Hepatic stellate cell (primary cell): ENCODE results near the gene DNAL1.
A peak's percentile ranks its signal among the peaks of the same experiment; 100 is the strongest.
"Not testable (repeated sequence)": the region's sequence is repeated elsewhere in the genome, so short reads cannot be mapped to it uniquely, and the experiment has no call there.

Experiments used
- DNase-seq: peaks from one replicate; pipeline ENCODE4 v3.0.0; 2011; ENCODE audit warnings: low spot score

Gene DNAL1

DNA sequence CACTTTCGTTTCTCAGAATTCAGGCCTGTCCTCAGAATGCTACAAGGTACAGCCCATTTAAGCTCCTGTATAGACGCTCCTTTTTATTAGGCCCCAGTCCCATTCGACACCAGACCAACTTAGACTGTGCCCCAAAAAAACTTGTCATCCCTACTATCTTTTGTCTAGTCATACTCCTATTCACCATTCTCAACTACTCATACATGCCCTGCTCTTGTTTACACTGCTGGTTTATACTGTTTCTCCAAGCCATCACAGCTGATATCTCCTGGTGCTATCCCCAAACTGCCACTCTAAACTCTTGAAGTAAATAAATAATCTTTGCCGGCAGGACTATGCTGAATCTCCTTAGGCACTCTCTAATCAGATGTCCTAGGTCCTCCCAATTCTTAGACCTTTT, 63.3 kb downstream of the DNAL1 start:
- DNase-seq = not testable (repeated sequence)

DNA sequence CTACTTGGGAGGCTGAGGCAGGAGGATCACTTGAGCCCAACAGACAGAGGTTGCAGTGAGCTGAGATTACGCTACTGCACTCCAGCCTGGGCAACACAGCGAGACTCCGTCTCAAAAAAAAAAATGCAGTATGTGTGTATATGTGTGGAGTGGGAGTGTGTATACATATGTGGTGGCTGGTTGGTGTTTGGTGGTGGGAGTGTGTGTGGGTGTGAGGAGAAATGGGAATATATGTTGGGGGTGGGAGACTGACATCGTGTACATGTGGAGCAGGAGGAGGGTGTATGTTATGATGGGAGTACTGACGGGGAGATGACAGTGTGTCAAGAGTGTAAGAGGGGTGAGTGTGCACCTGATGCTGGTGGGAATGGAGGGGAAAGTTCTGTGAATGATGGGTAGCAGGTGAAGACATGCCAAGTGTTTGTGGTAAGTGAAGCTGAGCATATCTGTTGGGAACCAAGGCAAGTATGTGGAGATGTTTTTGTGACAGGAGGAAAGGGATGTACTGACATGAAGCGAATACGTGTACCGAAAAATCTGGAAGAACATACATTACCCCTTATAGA, 65.2 kb downstream of the DNAL1 start:
- no peak for DNase-seq

DNA sequence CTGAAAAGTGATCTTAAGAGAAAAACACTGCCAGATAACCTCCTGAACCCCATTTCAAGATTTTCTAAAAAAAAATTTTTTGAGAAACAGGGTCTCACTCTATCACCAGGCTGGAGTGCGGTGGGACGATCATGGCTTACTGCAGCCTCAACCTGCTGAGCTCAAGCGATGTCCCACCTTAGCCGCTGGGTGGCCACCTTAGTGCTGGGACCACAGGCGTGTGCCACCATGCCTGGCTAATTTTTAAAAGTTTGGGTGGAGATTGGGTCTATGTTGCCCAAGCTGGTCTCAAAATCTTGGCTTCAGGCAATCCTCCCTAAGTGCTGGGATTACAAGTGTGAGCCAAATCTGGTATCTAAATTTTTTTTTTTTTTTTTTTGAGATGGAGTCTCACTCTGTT, 66.0 kb downstream of the DNAL1 start:
- no peak for DNase-seq

DNA sequence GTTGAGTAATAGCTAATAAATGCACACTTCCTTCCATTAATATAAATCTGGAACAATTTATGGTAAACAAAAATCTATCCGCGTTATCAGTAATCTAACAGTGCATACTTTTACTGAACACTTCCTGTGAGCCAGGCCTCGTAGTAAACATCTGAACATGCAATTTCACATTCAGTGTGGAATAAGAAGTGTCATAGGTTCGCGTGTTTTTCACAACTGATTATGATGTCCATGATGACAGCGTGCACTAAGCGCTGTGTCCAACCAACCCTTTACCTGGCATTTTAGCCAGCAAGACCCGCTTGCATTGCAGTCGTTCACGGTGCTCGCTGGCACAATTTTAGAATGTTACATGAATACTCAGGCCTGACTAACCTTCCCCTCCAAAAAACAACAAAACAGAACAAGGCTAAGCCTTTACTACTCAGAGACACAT, 67.3 kb downstream of the DNAL1 start:
- DNase-seq = no peak

DNA sequence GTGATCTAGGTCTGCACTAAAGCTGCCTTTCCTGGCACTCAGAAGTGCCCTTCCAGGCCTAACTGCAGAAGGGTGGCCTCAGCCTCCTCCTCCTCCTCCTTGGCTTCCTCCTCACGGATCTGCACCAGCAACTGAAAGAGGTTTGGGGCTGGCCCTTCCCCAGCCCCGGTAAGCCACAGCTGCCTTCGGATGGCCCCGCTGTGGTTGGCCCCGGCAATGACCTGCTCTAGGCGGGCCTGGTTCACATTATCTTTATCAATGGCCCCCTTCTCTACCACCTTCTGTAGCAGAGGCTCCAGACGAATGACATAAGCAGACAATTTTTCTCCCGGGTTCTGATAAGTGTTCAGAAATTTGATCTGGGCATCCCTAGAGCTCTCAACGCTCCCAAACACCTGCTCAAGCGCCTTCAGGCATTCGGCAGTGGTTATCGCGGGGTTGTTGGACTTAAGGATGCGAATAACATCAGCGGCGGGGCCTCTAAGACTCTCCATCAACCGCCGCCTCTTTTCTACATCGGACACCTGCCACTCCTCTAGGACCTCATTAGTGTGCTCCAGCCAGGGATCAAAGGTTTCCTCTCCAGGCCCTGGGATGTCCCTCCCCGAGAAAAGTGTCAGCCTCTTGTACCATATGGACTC, 67.9 kb downstream of the DNAL1 start:
- no peak for DNase-seq

DNA sequence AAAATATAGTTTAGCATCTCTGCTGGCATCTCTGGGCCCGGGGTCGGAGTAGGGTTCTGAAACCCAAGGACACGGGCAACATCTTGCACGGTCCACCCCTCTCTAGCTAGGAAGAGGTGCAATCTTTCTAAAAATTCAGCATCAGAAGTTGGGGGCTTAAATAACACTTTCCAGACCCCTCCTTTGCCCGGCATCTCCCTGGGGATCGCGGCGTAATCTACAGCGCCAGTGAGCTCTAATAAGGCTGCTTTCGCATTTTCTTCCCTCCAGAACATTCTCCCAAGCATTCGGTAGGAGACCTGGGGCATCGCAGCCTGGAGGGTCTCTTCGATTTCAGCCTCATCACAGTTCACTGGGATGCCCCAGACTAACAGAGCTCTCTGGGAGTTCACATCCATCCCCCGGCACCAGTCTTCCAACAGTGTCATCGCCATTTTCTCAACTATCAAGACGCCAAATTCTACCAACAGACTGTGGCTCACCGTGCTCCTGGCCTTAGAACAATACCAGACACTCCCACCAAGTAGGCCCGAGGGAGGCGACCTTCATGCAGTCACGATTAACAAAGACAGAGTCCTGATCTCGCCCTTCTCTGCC, 68.5 kb downstream of the DNAL1 start:
- DNase-seq = no peak

DNA sequence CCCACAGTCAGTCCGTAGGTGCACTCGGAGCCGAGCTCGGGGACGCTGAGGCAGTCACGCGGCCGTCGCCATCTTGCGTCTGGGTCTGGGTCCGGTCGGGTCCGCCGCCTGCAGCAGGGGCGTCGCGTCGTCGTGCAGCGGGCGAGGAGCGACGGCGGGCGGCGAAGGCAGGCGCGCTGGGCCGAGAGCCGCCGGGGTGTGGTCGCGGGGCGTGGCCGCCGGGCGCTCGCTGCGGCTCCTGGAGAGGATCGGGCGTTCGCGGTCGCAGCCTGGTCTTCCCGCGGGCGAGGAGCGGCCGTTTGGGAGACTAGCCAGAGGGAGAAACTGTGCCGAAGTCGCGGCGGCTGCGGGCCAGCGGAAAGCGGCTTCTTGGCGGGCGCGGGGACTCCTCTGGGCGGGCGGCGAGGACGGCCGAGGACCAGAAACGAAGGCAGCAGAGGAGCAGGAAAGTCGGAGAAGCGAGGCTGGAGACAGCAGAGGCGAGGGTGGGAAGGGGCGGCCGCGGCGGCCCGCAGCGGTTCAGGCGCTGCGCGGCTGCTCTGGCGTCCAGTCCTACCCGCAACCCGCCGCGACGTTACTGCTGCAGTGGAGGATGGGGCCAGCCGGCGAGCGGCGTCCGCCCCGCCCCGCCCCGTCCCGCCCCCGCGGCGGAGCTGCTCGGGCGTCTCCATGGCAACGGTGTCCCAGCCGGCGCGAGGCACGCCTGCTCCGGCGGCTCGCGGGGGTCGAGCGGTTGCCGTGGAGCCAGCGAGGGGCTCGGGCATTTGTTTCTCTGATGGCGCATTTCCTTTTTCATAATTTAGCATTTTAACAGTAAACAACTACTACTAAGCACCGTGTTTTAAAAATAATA, 69.2 kb downstream of the DNAL1 start, which contains the start of gene PNMA1:
TSS of gene PNMA1 (minus strand) at position 582 of the 853 bp plus-strand sequence. CDS start 745 bp downstream, outside the sequence.
- peak; percentile 95 for DNase-seq

DNA sequence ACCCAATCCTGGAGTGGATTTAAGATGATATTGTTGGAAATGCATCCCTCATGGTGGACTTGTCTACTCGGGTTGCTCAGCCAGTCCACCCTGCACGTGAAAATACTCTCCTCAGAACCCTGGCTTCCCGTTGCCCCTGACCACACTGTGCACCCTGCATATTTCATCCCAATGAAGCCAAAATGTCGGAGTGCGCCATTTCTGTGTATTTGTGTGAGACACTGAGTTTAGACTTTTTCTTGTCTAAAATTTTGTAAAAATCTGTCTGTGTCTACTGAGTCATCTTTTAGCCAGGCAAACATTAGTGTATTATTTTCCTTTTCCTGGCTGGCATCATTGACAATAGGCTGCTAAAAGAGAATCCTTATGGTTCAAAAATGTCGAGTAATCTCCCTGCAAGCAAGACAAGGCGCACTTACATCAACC, 69.9 kb downstream of the DNAL1 start:
- DNase-seq = no peak

DNA sequence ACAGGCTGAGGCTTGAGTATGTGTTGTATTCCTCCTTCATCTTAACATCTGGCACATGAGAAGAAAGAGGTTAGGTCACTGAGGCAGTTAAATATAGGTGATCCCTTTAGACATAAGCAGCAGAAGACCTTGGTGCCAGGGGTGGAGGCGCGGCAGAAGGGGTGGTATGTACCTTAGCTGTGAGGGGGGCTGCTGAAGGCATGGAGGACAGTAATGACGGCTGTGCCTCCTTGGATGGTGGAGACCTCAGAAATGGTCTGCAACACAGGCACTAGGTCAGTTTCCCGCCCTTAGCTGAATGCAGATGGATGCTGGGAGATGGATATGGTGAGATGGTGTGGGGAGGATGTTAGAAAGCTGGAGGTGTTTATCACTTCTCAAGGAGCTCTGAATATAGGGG, 70.9 kb downstream of the DNAL1 start:
- DNase-seq = no peak

DNA sequence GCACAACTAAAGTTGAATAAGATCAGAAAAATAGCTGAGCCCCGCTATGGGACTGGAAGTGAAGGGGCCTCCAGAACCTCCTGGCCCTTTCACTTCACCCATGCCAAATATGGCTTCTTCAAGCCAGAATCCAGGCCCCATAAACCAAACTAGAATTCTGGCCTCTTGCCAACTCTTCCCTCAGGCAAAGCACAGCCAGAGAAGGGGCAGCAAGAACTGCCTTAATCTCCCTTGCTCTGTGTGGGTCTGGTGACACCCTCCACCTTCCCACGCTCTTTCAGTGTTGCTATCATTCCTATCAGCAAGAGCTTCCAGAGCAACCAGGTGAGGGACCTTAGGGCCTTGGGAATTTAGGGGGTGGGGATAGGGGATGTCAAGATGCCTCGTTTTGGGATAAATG, 72.5 kb downstream of the DNAL1 start:
- DNase-seq = no peak

DNA sequence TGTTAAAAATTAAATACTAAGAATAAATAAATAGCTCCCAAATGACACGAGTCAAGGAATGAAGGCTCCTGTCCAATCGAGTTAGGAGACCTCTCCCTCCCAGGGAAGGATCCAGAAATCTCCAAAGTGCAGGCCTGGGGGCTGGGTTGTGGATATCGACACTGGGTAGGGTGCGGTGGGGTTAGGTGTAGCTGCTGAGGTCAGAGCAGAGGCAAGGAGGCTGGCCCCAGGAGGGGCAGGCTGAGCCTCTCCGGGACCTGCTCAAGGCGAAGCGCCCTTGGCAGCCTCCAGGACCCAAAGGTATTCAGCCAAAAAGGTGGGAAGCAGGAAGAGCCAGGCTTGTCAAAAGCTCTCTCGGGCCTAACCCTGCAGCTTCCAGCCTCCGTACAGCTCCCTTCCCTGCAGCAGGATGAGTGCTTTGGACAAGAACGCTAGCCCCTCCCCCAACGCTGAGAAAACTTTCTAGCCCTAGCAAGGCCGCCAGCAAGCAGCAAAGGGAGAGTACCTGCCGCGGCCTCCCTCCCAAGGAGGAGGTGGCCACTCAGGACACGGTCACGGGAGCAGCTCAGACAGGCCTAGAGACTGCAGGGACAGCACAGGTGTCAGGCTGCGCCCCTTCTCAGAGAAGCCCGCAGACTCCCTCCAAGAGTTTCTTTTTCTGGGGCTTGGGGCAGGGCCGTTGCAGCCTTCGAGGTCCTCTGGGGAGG, 73.1 kb downstream of the DNAL1 start:
- DNase-seq = no peak

DNA sequence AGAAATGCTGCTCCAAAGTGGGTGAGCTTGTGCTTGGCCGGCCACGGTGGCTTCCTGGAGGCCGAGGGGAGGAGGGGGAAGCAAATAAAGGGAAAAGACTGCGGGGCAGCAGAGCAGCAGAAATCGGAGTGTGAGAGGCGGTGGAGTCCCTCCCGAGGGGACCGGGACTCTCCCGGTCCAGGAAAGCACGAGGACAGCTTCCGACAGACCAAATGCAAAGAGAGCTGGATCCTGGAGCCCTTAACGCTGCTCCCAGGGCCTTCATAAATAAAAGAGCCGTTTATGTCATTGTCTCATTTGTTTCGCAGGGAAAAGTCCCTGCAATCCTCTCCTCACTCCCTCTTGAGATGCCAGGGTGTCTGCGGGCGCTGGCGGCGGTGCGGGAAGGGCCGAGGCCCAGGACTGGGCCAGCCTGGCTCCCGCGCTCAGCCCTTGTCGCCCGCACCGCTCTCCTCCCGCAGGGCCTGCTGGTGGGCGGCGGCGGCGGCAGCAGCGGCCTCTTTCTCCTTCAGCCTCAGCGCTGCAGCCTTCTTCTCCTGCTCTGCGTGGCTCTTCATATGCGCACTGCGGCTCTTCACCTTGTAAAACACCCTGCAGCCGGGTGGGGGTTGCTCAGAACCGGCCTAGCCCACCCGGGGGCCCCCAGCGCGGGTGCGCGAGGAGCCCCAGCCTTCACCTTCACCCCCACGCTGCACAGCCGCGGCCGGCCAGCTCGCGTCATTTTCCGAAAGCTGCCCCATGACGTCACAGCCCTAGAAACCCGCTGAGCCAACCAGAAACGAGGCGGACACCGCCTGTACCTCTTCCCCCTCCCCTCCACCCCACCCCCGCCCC, 73.8 kb downstream of the DNAL1 start:
- DNase-seq = no peak

DNA sequence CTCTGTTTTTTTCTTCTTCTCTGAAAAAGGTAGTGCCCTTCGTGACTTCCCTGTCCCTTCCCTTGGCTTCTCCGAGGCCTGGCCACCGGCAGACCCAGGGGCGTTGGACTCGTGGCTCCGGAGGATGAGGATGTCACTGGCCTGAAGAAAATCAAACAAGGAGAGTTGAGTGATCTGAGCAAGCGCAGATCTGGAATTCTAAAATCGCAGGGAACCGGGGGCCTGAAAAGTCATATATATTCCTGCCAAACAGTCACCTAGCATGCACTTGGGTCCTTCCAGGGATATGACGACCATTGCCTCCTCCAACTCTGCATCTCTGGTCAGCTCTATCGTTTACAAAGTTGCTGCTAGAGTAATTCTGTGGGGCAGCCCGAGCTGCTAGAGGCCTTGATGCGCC, 74.6 kb downstream of the DNAL1 start:
- DNase-seq = no peak

DNA sequence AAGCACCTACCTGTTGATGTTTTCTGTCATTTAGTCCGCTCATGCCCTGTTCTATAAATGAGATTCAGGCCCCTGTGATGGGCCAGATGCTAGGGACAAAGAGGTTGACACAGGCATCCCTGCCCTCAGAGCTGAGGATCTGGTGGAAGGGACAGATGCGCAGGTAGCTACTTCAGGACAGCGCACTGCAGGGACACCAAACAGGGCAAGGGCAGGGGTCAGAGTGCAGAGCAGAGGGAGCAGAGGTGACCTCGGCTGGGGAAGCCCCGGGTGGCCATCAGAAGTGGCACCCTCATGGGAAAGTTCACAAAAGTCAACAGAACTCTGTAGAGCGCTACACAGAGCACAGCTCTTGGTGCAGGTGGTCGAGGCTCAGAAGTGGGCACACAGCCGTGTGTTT, 75.0 kb downstream of the DNAL1 start:
- no peak for DNase-seq

DNA sequence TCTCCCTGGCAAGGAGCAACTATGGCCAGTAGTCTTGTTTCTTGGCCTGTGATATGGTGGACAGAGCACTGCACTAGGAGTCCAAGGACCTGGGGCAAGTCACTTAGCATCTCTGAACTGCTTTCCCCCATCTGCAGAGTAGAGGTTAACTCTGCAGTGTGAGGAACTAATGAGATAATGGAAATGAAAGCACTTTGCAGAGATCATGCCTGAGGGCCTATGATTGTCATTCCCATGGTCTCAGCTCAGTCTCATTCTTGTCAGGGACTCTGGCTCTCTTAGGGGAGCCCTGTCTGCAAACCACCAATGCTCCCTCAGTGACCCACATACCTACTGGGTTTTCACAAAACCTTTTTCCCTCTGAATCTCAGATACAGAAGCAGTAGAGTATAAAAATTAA, 75.8 kb downstream of the DNAL1 start:
- DNase-seq = no peak

DNA sequence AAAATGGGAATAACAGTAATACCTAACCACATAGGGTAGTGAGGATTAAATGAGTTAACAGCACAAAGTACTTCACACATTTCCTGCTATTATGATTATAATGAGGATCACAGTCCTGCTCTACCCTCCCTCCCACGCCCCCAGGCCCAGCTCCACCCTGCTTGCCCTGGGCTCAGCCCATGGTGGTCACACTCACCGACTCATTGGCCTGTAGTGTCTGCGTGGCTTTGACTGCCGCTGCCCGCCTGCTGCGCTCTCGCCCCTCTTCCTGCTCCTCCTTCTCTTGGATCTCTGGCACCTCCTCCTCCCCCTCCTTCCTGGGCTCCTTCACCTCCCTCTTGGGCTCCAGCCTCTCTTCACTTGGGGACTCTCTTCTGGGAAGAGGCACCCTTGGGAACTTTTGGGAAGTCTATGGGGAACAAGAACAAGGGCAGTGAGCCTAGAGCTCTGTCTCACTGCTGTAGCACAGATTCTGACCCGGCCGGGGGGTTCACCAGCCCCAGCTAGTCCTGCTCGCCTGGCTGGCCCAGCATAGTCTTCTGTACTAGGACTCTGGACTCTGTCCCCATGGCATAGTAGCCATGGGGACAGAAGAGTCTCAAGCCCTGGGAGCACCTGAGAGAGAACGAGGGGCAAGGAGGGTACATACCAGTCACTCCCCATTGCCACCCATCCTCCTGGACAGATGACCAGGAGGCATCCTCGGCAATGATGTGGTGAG, 76.5 kb downstream of the DNAL1 start:
- DNase-seq = no peak

DNA sequence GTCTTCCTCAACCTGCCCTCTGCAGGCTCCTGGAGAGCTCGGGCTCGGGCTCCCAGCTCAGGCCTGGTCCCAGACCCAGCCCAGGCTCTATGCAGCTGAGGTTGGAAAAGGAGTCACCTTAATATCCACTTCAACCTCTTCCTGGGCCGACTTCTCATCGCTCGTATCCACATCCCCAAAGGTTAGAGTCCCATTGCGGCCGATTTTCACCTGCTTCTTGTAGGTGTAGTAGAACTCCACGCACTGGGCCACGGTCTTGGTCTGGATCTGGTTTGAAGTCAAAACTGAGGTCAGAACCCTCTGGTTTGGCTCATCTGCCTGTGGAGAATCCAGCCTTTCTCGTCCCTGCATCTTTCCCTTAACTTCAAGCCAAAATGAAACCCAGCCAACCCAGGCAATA, 77.8 kb downstream of the DNAL1 start:
- DNase-seq = no peak

DNA sequence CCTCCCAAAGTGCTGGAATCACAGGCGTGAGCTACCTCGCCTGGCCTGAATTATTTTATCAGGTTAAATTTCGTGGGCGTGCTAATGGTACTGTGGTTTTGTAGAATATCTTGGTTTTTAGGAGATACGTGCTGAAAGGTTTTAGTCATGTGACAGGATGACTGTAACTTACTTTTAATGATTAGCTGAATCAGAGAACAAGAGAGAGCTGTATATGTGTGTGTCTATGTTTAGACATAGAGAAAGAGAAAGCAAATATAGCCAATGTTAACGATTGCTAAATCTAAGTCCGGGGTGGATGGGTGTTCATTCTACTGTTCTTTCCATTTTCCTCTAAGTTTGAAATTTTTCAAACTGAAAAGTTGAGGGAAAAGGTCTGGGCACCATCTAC, 78.6 kb downstream of the DNAL1 start:
- no peak for DNase-seq

DNA sequence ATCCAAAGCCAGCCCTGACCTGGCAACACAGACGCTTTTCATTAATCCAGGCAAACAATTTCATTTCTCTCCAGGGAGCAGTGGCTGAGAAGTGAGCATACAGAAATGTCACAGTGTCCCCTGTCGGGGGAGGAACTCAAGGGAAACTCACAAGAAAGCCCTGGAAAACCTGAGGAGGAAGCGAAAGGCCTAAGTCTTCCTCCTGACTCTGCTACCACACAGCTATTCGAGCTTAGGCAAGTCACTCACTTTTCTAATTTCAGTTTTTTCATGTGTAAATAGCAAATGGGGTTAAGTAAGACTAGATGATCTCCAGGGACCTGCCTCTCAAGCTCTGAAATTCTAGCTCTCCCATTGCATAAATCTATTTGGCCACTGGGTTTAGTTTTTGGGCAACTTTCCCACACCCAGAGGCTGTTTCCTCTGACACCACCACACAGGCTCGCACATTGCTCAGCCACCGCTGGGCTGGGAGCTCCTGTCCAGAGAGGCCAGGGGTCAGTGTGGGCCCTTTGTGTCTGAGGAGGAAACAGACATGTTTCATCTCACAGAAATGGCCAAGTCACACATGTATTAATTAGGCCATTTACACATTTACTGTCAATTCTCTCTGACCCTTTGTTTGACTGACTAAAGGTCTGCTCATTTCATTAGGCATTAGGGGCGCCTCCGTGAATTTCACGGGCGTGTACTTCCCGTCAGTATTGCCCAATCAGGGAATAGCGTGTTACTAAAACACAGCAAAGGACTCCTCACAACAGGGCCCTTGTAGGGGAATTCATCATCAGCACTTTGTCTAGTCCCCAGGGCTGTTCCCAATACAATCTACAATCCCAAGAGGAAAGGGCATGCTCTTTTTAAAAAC, 79.2 kb downstream of the DNAL1 start:
- DNase-seq = peak; percentile 93

DNA sequence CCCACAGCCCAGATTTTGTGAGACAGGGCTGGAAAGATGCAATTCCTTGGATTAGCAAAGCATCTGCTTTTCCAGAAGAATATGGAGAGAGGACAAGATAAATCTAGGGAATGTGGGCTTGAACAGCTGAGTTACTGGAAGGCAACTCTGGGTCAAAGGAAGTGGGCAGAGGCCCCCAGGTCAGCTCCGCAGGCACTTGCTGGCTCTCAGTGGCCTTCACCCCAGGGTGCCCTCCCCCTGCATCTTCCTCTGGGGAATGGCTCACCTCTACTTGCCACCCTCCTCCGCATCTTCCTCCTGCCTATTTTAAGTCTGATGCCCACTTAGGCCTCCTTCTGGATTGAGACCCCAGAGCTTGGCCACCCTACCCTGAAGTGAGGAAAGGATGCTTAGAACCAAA, 79.9 kb downstream of the DNAL1 start:
- no peak for DNase-seq
